HL-60/S4 (cell line): ENCODE measurements around the gene CNTN4.
"Not testable (repeated sequence)": the region's sequence is repeated elsewhere in the genome, so short reads cannot be mapped to it uniquely, and the experiment has no call there.

Experiments
- in situ Hi-C: fragments of 300-500 bp; cut with MboI; formaldehyde crosslinking; loops from 2 replicates; pipeline ENCODE4 v1.14.3; 2022; ENCODE audit warnings: low sequenced_read_pairs

Gene CNTN4

DNA sequence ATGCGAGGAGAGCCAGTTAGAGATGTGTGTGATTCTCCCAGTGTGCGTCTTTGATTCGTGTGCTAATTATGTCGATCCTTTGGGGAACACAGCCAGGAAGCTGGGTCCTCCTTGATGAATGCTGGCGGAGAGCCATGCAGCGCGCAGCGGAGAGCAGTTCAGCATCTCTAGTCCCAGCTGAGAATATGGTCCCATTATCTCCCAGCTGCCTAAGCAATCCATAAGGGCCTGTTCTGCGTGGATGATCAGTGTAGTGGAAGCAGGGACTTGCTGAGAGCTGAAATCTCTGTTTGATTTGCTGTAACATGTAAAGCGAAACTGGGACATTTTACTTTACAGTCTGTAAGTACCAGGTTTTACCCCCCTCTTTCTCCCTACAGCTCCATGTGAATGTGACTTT is 412.7 kb downstream of the CNTN4 start:
- in situ Hi-C loops: no loop called here

DNA sequence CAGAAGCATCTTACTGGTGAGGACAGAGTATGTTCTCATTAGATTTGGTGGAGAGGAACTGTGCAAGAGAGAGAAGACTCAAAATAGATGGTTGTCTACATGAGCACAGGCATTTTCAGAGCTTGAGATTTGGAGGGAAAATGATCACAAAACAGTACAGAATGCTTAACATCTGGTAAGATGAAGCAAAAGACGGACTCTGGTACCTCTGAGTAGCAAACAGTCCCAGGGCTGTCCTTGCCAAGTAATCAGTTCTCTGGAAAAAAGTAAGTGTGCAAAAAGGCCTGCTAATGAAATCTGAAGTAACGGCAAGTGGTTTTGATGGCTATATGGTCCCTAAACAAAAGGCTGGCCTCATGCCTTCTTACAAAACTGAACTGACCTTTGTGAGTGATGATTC is 414.2 kb downstream of the CNTN4 start:
- in situ Hi-C loops: no loop called here

DNA sequence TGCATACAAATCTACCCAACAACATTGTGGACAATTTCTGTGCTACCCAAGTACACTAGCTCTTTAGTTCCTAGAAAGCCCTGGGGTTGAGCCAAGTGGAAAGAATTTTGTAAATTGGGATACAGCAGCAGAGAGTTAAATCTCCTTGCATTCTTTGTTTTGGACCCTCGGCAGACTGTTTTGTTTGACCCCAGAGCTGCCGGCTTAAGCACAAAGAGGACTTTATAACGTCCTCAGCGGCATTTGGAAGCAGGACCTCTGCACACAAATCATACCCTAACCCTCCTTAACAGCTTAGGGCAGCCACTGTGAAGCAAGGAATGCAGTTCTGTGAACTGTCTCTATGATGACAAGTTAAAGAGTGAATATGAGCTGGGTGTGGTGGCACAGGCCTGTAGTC is 415.3 kb downstream of the CNTN4 start:
- in situ Hi-C loops: no loop called here

DNA sequence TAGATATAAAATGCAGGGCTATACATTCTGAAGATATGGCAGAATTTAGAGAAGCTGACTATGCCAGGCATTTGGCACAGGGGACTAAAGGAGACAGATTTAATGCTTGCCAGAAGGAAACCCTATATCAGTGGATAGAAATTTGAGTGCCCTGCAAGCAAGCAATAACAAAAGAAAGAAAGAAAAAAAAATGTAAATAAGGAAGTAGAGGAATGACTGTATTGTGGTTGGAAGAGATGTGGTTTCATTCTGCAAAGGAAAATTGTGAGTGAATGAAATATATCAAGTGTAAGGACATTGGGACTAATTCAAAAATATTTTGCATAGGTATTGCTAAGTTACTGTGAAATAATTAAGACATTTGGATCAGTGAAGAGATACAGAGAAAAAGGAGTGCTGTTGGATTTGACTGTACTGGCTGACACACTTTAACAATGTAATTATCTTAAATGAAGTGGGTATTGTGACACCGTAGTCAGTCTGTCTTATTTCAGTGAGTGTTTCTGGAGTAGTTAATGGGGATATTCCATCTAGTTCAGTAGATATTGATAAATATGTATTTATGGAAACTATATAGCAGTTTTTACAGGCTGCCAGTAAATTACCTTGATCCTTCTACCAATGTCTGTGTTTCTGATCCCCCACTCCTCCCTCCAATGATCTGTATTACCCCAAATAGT is 418.2 kb downstream of the CNTN4 start:
- in situ Hi-C loops: no loop called here

DNA sequence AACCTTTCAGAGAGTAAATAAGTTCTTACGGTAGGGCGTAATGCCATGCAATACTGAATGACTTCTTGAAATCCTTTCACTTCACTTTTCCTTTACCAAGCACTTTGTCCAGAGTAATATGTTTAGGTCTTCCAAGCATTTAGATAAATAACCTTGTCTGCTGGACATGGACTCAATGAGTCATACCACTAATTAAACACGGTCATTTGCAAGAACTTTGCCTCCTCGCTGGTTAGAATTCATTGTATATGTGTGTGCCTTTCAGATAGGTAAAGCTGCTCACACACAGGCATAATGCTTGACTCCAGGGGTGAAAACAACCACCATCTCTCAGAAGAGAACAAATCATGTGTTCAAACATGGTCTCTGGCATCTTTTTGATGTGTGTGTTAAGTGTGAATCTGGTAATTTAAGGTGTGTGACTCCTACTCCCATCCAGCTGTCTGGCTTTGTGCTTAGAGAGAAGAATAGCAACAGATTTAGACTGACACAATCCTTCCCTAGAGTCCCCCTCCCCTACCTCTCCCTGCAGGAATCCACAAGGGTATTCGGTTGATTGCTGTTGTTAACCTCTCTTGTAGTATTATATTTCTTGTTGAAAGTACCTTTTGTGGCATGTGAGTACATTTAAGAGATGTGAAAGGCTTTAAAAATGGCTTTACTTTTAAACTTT is 419.0 kb downstream of the CNTN4 start:
- in situ Hi-C loops: no loop called here

DNA sequence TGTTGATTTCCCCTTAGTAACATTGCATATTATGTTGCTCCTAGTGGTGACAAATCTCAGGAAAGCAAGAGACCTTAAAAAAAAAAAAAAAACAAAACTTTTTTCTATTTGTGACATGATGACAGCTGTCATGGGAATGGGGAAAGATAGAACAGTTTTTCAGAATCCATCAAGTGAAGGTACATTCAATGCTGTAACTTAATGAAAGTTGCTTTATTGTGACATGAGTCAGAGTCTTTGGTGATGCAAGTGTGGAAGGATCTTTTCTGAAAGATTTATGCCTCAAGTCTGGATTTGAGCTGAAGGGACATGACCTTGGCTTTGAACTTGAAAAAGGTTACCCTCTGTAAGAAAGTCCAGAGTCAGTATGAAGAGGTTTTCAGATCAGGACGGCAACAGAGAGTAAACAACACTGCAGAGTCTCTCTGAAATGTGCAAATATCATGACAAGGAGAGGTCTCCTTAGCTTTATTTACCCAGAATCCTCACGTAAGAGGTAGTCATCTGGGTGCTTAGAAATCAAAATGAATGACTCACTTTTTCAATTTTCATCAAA is 424.7 kb downstream of the CNTN4 start:
- in situ Hi-C loops: no loop called here

DNA sequence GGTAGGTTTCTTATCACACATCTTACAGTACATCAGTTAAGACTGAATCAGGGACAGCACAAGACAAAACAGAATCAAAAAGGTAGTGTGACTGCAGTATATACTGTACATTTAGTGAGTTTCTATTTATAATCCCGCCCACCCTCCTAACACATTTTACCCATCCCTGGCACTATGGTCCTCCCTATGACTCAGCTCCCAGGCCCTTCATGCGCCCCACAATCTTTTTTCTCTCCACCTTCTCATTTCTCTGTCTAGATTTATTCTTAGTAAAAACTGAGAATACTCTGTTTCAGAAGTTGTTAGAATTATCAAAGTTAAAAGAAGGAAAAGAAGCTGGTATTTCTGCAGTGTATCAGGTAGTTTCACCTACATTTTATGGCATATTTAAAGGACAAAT is 427.3 kb downstream of the CNTN4 start:
- in situ Hi-C loops: no loop called here

DNA sequence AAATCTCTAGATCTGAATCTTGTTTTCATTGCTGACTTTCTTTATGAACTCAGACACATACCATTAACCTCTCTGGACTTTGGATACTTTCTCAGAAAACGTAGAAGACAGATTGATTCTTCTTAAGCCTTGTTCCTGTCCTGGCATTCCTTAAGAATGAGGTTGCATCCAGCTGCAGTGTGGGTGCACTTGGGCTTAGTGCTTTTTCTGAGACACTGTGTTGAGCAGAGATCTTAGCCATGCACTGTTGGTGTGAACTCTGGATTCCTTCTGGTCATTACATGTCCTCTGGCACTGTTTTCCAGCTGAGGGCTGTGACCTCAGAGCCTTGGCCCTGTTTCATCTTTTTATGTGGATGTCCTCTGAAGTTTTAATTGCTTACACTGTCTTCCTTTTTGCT is 428.3 kb downstream of the CNTN4 start:
- in situ Hi-C loops: no loop called here

DNA sequence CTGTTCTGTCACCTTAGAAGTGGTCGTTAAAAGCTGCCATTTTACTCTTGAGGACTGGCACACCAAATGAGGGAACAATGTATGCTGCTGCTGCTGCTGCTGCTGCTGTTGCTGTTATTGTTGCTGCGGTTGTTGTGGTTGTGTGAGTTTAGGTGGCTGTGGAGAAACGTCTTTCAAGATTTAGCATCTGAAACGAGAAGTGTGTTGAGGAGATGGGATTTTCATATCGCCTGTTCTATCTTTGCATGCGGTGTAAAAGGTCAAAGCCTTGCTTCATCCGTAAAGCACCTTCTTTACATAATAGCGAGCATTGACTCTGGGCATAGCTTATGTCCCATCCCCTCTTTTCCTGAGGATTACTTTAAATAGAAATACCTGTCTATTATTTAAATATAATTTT is 428.7 kb downstream of the CNTN4 start:
- in situ Hi-C loops: not testable (repeated sequence)

DNA sequence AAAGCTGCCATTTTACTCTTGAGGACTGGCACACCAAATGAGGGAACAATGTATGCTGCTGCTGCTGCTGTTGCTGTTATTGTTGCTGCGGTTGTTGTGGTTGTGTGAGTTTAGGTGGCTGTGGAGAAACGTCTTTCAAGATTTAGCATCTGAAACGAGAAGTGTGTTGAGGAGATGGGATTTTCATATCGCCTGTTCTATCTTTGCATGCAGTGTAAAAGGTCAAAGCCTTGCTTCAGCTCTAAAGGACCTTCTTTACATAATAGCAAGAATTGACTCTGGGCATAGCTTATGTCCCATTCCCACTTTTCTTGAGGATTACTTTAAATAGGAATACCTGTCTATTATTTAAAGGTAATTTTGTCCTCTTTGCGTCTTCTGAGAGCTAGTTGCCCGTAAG is 436.1 kb downstream of the CNTN4 start:
- in situ Hi-C loops: not testable (repeated sequence)

DNA sequence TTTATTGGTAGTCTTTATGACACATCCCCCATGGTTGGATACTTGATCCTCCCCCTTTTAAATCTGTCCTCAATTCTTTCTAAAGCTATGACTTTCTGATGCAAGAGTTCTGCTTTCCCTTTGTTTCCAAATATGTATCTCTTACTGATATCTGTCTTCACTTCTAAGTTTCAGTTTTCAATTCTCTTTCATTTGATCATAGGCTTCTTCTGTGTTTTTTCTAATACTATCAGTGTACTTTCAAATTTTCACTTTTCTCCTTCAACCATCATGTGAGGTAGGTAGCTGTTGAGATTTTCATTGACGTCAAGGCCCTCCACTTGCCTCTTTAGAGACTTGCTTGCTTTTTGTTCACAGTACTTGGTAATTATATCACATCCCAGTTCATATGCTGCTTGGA is 436.5 kb downstream of the CNTN4 start:
- in situ Hi-C loops: no loop called here

DNA sequence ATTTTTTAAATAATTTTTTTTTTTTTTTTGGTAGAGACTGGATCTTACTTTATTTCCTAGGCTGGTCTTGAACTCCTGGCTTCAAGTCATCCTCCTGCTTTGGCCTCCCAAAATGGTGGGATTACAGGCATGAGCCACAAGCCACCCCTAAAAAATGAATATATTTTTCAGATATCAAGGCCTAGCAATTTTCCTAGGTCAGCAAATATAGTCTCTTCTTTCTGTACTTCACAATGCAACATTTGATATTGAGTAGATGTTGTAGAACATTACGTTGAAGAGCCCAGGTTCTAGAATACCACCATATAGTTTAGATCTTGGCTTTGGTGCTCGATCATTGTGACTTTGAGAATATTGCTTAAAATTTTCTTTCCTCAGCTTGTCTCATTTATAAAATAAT is 437.9 kb downstream of the CNTN4 start:
- in situ Hi-C loops: no loop called here

DNA sequence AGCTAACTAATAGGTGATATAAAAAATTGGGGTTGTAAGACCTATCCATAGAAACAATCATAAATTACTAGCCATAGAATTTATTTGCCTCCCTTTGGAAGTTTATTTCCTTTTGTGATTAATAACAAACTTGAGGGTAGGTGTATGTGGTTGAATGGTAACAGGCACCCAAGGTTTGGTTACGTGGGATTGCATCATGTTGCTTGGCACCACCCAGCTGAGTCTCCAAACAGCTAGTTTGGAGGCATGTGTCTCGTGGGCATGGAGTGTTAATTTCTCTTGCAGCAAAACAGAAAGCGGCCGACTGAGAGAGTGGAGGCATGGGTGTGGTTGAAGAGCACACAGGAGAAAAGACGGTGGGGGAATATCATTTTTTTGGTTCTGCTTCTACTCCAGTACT is 441.4 kb downstream of the CNTN4 start:
- in situ Hi-C loops: no loop called here

DNA sequence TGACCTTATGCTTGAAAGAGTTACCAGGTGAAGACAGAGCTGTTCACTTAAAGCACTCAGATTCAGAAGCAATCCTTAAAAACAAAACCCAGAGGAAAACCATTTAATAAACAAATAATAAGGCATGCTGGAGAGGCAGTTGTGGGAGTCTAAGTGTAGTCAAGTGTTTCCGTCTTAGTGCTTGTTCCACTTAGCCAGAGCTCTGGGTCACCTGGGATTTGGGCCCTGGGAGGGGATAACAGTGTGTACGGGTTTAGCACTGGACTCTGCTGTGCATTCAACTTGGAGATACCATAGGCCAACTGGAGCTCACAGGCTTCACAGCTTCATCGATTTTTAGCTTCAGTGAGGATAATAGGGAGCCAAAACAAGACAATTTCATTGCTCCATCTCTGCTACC is 444.6 kb downstream of the CNTN4 start:
- in situ Hi-C loops: no loop called here

DNA sequence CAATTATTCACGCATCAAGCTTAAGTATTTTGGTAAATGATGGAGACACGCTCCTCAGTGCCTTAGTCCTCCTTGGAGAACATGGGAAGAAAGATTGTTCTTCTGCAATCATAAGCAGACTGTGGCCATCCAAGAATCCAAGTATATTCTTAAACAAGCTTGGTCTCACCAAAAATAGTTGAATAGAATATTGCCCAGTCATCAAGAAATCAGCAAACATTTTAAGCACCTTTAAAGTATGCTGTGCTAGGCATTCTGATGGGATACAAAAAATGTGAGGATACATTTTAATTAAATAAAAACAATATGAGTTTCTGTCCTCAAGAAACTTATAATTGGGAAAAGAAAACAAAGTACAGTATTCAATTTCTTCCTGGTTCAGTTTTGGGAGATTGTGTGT is 445.5 kb downstream of the CNTN4 start:
- in situ Hi-C loops: no loop called here

DNA sequence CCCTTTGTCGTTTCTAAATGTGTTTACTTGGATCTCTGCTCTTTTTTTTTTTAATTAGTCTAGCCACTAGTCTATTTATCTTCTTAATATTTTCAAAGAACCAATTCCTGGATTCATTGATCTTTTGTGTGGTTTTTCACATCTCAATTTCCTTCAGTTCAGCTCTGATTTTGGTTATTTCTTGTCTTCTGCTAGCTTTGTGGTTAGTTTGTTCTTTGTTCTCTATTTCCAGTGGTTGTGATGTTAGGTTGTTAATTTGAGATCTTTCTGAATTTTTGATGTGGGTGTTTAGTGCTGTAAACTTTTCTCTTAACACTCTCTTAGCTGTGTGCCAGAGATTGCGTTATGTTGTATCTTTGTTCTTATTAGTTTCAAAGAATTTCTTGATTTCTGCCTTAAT is 446.1 kb downstream of the CNTN4 start:
- in situ Hi-C loops: no loop called here

DNA sequence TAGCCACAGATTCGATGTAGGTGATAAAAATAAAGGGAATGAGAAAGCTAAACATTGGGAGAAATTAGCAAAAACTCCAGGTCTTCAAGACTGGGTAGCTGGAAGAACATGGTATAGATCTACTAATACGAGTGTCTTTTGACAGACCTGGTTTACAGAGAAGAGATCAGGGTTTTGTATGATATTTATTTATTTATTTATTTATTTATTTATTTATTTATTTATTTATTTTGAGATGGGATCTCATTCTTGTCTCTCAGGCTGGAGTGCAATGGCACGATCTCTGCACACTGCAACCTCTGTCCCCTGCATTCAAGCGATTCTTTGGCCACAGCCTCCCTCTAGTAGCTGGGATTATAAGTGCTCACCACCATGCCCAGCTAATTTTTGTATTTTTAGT is 448.4 kb downstream of the CNTN4 start:
- in situ Hi-C loops: no loop called here

DNA sequence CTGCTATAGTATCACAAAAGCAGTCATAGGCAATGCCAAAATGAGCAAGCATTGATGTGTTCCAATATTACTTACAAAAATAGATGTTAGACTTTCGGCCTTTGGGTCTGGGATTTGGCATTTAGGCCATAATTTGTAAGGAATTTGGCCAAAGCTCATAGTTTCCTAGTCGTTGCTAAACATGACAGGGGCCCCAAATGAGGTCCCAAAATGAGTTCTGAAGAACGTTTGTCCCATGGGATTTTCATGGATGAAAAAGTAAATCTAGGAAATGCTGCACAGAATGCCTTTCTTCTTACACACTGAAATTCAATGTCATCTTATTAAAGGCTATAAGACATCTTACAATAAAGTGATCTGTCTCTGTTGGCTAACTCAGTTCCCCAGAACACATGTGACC is 456.0 kb downstream of the CNTN4 start:
- in situ Hi-C loops: no loop called here

DNA sequence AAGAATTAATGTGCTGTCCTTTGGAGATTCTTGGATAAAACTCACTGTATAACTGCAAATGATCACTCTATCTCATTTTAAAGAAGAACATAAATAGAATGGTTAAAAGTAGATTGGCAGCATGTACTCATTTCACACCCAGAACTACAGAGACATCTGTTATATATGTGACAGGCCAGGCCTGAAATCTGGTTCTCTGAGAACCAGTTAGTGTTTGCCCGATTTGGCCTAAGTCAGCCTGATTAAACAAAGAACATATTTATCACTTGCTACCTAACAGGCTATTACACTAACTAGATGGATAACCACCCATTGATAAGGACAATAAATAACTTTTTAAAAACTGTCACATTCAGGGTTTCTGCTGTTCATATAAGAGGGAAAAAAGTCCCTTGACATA is 460.1 kb downstream of the CNTN4 start:
- in situ Hi-C loops: no loop called here

DNA sequence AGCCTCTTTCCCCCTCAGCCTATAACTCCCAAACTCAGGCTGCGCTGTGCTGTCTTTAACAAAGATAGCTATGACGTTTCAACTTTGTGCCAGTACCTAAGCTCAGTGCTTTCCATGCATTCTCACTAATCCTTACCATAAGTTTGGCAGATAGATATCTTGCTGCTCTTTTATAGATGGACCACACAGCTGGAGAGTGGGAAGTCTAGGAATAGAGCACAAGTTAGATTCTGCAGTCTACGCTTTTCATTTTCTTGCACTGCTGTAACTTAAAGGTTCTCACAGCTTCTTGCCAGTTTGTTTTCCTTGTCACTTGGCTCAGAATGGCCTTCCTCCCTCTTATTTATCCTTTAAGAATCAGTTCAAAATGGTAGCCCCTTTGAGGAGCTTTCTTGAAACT is 468.8 kb downstream of the CNTN4 start:
- in situ Hi-C loops: no loop called here

DNA sequence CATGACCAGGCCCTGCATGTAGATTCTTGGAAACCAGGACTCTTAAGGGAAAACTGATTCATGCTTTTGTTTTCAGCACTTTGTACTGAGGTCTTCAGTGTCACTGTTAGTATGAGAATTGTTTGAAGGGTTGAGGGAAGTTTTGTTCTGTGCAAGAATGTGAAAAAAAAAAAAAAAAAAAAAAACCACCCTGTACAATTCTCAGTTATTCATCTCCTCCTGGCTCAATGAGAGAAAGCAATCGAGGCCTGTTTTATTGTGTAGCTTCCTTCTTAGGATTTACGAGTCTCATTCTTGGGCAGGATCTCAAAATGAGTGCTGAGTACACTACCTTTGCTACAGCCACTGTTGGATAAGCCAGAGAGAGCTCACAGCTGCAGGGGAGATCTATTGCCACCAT is 469.5 kb downstream of the CNTN4 start:
- in situ Hi-C loops: no loop called here

DNA sequence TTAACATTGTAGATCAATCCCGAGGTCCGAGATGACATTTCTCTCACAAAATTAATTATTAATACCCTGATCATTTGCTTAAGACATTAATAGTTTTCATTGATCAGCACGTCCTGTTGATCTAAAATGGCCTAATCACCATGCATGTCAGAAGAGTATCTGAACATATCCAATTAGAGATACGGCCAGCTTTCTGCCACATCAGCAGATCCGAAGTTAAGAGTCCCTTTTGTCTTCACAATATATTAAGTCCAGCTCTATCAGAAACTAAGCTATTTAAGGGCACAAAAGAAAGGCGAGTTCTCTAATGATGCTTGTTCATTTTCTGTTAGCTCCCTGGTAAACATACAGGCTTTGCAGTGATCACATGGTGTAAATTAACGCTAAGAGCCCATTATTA is 470.3 kb downstream of the CNTN4 start:
- in situ Hi-C loops: no loop called here

DNA sequence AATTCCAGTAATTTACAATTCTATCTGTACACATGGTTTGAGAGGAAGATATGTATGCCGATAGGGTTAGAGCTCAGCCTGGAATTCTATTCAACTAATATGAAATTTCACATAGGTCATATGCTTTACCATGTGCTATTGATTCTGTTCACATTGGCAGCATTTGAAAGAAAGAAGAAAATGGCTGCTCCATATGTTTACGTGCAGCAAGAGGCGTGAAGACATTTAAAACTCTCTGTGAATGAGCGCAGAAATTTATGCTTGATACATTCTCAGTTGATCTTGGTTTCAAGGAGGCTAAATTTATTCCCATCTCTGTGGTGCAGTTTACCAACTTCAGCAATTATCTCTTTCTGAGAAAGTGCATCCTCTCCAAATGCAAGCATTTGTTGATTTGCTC is 478.9 kb downstream of the CNTN4 start:
- in situ Hi-C loops: no loop called here
